Keratinocyte (primary cell): ENCODE measurements around the gene FOXD2. TPM values are rescaled to one million over a fixed set of nuclear protein-coding genes. Genes with fewer than 3 reads are reported as not detected.

ENCODE experiments used
- DNase-seq: peaks from one replicate; pipeline ENCODE4 v3.0.0-alpha.2; 2011; ENCODE audit warnings: low read depth, missing footprints, low spot score
- FAIRE-seq: peaks from 2 replicates; lab custom pipeline; 2011; peaks lifted over from hg19 to GRCh38; lab: Jason Lieb, UNC
- H2AFZ ChIP-seq: 2 replicates; pipeline ENCODE4 v1.6.0; 2012; ENCODE audit warnings: low read length, control low read depth, inconsistent platforms; ENCODE audit not compliant: control insufficient read depth
- H3K27ac ChIP-seq: 2 replicates; pipeline ENCODE4 v1.5.1; 2011; ENCODE audit warnings: low read length; ENCODE audit not compliant: control insufficient read depth, insufficient read depth
- H3K27me3 ChIP-seq: 3 replicates; pipeline ENCODE4 v1.6.0; 2011; ENCODE audit warnings: low read length; ENCODE audit not compliant: control insufficient read depth, insufficient read depth; ENCODE audit errors: extremely low read depth
- H3K36me3 ChIP-seq, 2 experiments: 2 replicates in 1 of 2; 3 replicates in 1 of 2; pipeline ENCODE4 v1.5.1; 2011; ENCODE audit warnings: low read length in 2 of 2, mild to moderate bottlenecking in 1 of 2; ENCODE audit not compliant: control insufficient read depth in 2 of 2, insufficient read depth in 2 of 2; ENCODE audit errors: extremely low read depth in 1 of 2
- H3K4me1 ChIP-seq: 3 replicates; pipeline ENCODE4 v1.5.1; 2011; ENCODE audit warnings: low read length; ENCODE audit not compliant: control insufficient read depth, insufficient read depth; ENCODE audit errors: extremely low read depth
- H3K4me2 ChIP-seq: 3 replicates; pipeline ENCODE4 v1.6.0; 2011; ENCODE audit warnings: low read depth, low read length; ENCODE audit not compliant: control insufficient read depth, insufficient read depth; ENCODE audit errors: extremely low read depth
- H3K4me3 ChIP-seq, 3 experiments: fragments of 200-600 bp in 1 of 3; sonication (generic) in 1 of 3; 2 replicates in 2 of 3; 3 replicates in 1 of 3; pipeline ENCODE4 v1.5.1; 2011 to 2016; ENCODE audit warnings: low read length in 3 of 3, mild to moderate bottlenecking in 3 of 3, control low read depth in 2 of 3, inconsistent platforms in 1 of 3, low read depth in 1 of 3, mixed read lengths in 1 of 3, mixed run types in 1 of 3, moderate library complexity in 1 of 3; ENCODE audit not compliant: control insufficient read depth in 2 of 3, insufficient read depth in 2 of 3; ENCODE audit errors: extremely low read depth in 1 of 3
- H3K79me2 ChIP-seq: 2 replicates; pipeline ENCODE4 v1.6.0; 2012; ENCODE audit warnings: low read length; ENCODE audit not compliant: control insufficient read depth, insufficient read depth
- H3K9ac ChIP-seq: 3 replicates; pipeline ENCODE4 v1.6.0; 2011; ENCODE audit warnings: low read length; ENCODE audit not compliant: control insufficient read depth, insufficient read depth; ENCODE audit errors: extremely low read depth
- H3K9me1 ChIP-seq: 3 replicates; pipeline ENCODE4 v1.6.0; 2011; ENCODE audit warnings: low read length; ENCODE audit not compliant: control insufficient read depth, insufficient read depth; ENCODE audit errors: extremely low read depth
- H3K9me3 ChIP-seq: 2 replicates; pipeline ENCODE4 v1.5.1; 2012; ENCODE audit warnings: low read depth, low read length; ENCODE audit not compliant: control insufficient read depth
- H4K20me1 ChIP-seq: 3 replicates; pipeline ENCODE4 v1.6.0; 2011; ENCODE audit warnings: low read length; ENCODE audit not compliant: control insufficient read depth, insufficient read depth; ENCODE audit errors: extremely low read depth
- CTCF ChIP-seq, 3 experiments: IDR thresholded peaks in 1 of 3; conservative IDR thresholded peaks in 1 of 3; optimal IDR thresholded peaks in 1 of 3; 2 replicates in 2 of 3; 3 replicates in 1 of 3; pipeline versions ENCODE3 to v1.5.1; 2011; ENCODE audit warnings: low read length in 3 of 3, mild to moderate bottlenecking in 3 of 3, moderate library complexity in 2 of 3, control low read depth in 1 of 3, inconsistent platforms in 1 of 3; ENCODE audit not compliant: insufficient read depth in 2 of 3; ENCODE audit errors: extremely low read depth in 1 of 3
- EZH2 ChIP-seq: IDR thresholded peaks from one replicate; pipeline ENCODE4 v1.6.1; 2012; ENCODE audit warnings: inconsistent platforms, mild to moderate bottlenecking, low read length, moderate library complexity
- dilution Hi-C: fragments of 300-500 bp; cut with MboI; formaldehyde crosslinking; loops from one replicate; pipeline ENCODE4 v1.7.0; 2020; ENCODE audit warnings: low sequenced_read_pairs; ENCODE audit not compliant: extremely low pct_ligation_motif_present
- polyA plus RNA-seq, 5 experiments: library from polyadenylated mRNA; depleted of rRNA in 3 of 5; stranded (reverse) in 3 of 5; stranded (forward) in 1 of 5; unstranded in 1 of 5; fragments of >200 nt; gene quantifications; 1 replicate in 1 of 5; 2 replicates in 3 of 5; 3 replicates in 1 of 5; pipeline versions ENCODE4 v1.2.1 to v1.2.3, GENCODE V29; 2011 to 2012; ENCODE audit warnings: missing spikeins in 2 of 5, low read depth in 1 of 5, low replicate concordance in 1 of 5

FOXD2 gene
- polyA plus RNA-seq, 1 donor (not counting 4 experiments of a cell fraction or from before 2014, with no cell fraction given) = 0.04 TPM

GRCh38 chr1:47444297-47444561 lies 6.4 kb downstream of the FOXD2 start:
- dilution Hi-C loops = no loop called here
- Histone ChIP-seq H3K4me2 (peak overlapping the region; percentile 67), H3K9me3 (no peaks in the 10 kb centered on the region), H3K79me2 (no peaks in the 10 kb centered on the region), H3K4me3 (peak overlapping the region in 1 of 3 experiments; percentile 54), H3K36me3 (no peaks in the 10 kb centered on the region), H3K9me1 (no peaks in the 10 kb centered on the region), H2AFZ (no peak overlapping the region), H3K9ac (no peak overlapping the region), H3K4me1 (peaks cover 8% of the 10 kb centered on the region), H3K27me3 (peaks cover 99% of the 10 kb centered on the region), H4K20me1 (peaks cover 8% of the 10 kb centered on the region), H3K27ac (no peak overlapping the region)
- no peak for DNase-seq
- no peak for FAIRE-seq
- TF ChIP-seq EZH2 (no peak), CTCF (optimal IDR thresholded peaks at IDR 0.05 in 1 of 3, IDR thresholded peaks at IDR 0.05 in 1 of 3, conservative IDR thresholded peaks at IDR 0.05 in 1 of 3; ENCODE audit: extremely low read depth in 1 of 3, insufficient read depth in 2 of 3, low read length in 3 of 3) (no peak)

DNA sequence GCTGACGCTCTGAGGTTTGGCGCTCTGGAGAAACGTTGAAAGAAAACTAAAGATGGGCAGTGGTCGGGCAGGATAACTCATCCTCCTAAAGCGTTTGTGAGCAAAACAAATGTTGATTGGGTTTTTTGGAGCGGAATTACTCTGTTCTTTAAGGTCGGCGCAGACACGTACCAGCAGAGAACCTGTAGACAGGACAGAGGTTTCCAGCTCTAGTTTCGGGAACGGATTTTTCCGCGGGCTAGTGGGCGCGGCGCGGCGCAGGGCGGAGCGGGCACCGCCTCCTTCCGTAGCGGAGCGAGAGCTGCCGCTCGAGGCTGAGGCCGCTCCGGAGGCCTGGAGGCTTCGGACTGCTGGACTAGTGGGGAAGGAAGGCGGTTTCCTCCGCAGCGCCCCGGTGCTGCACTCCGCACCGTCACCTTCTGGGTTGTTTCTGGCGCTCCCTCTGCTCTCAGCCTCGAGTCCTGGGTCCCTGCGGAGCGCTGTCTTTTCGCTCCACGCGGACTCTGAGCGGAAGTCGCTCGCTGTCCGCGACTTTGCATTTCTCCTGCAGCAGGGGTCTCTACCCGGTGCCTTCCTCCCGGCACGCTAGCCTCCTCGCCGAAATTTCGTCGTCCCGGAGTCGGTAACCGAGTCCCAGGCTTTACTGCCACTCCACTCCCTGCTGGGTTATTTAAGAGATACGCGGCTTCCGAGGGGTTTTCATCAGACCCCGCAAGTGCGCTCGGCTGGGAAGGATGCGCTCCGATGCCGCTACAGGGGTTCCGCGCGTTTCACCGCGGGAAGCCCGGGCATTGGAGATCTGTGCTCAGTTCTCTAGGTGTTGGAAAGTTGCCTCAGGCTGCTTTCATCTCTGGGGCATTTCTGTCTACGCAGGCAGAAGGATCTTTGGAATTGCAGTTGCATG lies 7.0 kb downstream of the FOXD2 start:
- H3K9me1 ChIP-seq = no peaks in the 10 kb centered on the region
- no peaks in the 10 kb centered on the region for H3K36me3 ChIP-seq
- H4K20me1 ChIP-seq = peaks cover 8% of the 10 kb centered on the region
- H3K4me2 ChIP-seq = peak overlapping the region; percentile 67
- TF ChIP-seq EZH2 (peak; percentile 94), CTCF (optimal IDR thresholded peaks at IDR 0.05 in 1 of 3, IDR thresholded peaks at IDR 0.05 in 1 of 3, conservative IDR thresholded peaks at IDR 0.05 in 1 of 3; ENCODE audit: extremely low read depth in 1 of 3, insufficient read depth in 2 of 3, low read length in 3 of 3) (no peak)
- H3K4me1 ChIP-seq = peaks cover 8% of the 10 kb centered on the region
- H3K27me3 ChIP-seq = peaks cover 99% of the 10 kb centered on the region
- H2AFZ ChIP-seq = no peak overlapping the region
- no peak for DNase-seq
- H3K79me2 ChIP-seq = no peaks in the 10 kb centered on the region
- no peak overlapping the region for H3K27ac ChIP-seq
- no peak for FAIRE-seq
- no peak overlapping the region for H3K9ac ChIP-seq
- H3K9me3 ChIP-seq = no peaks in the 10 kb centered on the region
- dilution Hi-C loops = no loop called here
- H3K4me3 ChIP-seq = peak overlapping the region in 2 of 3 experiments; percentile 9 to 54
